Measurements from ENCODE around the gene CNTN4. TPM values are rescaled to one million over a fixed set of nuclear protein-coding genes. Genes with fewer than 3 reads are reported as not detected.

The CNTN4 gene
- total RNA-seq, 1 donor from 2014 or later: 23.0 TPM

DNA sequence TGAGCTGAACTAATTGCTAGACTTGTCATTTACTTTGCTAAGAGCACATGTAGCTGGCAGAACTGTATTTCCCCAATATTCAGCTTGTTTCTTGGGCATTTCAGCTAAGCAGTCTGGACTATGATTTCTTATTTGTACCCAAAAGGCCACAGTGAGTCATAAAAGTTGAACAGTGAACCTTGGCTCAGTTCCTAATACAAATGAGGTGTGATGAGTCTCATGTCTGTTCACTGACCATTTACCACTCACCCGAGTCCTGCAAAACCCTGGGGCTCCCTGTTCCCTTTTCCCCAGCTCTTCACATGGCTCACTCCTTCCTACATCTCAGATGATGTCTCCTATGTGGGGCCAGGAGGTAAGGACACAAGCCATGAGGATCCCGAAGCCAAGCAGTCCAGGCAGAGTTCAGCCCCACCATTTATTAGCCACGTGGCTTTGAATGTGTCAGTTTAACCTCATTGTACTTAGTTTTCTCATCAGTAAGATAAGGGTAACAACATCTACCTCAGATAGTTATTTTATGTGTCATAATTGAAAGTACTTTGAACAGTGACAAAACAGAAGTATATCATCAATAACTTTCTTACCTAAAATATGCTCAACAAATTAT is 772.2 kb downstream of the CNTN4 start:
- DNase-seq: no peak
- Mint-ChIP-seq H3K4me1 (ENCODE audit: low read depth, unreplicated experiment) (peaks cover 9% of the 10 kb centered on the region), H3K36me3 (ENCODE audit: unreplicated experiment) (no peaks in the 10 kb centered on the region), H3K9me3 (ENCODE audit: unreplicated experiment) (no peaks in the 10 kb centered on the region), H3K4me3 (ENCODE audit: unreplicated experiment) (no peak overlapping the region), H3K27me3 (ENCODE audit: unreplicated experiment) (peaks cover 3% of the 10 kb centered on the region), H3K27ac (ENCODE audit: unreplicated experiment) (no peak overlapping the region)
- TF ChIP-seq, protein P1, sequence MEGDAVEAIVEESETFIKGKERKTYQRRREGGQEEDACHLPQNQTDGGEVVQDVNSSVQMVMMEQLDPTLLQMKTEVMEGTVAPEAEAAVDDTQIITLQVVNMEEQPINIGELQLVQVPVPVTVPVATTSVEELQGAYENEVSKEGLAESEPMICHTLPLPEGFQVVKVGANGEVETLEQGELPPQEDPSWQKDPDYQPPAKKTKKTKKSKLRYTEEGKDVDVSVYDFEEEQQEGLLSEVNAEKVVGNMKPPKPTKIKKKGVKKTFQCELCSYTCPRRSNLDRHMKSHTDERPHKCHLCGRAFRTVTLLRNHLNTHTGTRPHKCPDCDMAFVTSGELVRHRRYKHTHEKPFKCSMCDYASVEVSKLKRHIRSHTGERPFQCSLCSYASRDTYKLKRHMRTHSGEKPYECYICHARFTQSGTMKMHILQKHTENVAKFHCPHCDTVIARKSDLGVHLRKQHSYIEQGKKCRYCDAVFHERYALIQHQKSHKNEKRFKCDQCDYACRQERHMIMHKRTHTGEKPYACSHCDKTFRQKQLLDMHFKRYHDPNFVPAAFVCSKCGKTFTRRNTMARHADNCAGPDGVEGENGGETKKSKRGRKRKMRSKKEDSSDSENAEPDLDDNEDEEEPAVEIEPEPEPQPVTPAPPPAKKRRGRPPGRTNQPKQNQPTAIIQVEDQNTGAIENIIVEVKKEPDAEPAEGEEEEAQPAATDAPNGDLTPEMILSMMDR (IDR thresholded peaks at IDR 0.05; ENCODE audit: partially characterized antibody, unreplicated experiment): no peak

DNA sequence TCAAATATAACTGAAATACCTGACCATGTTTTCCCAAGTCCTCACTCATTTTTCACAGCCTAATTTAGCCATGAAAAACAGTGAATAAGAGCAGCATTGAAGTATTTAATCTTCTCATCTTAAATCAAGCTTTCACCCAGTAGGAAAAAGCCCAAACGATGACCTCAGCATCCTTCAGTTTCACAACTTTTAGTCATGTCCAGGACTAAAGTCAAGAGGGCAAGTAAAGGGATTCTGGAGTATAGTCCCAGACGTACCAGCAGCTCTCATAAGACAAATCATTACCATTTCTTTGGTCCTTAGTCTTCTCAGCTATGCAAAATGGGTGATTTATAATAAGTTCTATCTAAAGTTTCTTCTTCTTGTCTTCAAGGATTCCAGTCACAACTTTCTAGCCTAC is 774.2 kb downstream of the CNTN4 start:
- H3K9me3 Mint-ChIP-seq (ENCODE audit: unreplicated experiment): no peaks in the 10 kb centered on the region
- no peak overlapping the region for H3K4me3 Mint-ChIP-seq (ENCODE audit: unreplicated experiment)
- DNase-seq: no peak
- H3K27me3 Mint-ChIP-seq (ENCODE audit: unreplicated experiment): no peaks in the 10 kb centered on the region
- H3K27ac Mint-ChIP-seq (ENCODE audit: unreplicated experiment): no peak overlapping the region
- no peaks in the 10 kb centered on the region for H3K36me3 Mint-ChIP-seq (ENCODE audit: unreplicated experiment)
- TF ChIP-seq, protein P1 (IDR thresholded peaks at IDR 0.05; ENCODE audit: partially characterized antibody, unreplicated experiment): no peak
- peaks cover 9% of the 10 kb centered on the region for H3K4me1 Mint-ChIP-seq (ENCODE audit: low read depth, unreplicated experiment)

DNA sequence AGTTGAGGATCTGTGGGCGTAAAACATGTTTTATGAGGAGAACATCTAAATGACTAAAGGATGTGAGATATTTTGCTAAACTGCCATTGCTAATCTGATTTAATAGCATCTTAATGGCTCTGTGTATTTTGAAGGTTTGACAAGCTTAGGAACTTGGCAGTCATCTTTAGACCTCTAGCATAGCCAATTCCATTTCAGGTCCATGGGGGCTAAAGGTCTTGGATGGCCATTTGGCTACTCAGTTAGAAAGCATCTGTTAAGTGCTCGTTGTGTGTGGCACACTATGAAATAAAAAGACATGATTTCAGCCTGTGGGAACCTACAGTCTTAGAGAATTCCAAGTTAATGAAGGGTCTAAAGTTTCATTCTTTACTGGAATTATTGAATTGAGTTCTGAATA is 775.3 kb downstream of the CNTN4 start:
- TF ChIP-seq, protein P1 (IDR thresholded peaks at IDR 0.05; ENCODE audit: partially characterized antibody, unreplicated experiment): no peak
- Mint-ChIP-seq H3K27me3 (ENCODE audit: unreplicated experiment) (no peaks in the 10 kb centered on the region), H3K27ac (ENCODE audit: unreplicated experiment) (no peak overlapping the region), H3K36me3 (ENCODE audit: unreplicated experiment) (no peaks in the 10 kb centered on the region), H3K4me1 (ENCODE audit: low read depth, unreplicated experiment) (peaks cover 9% of the 10 kb centered on the region), H3K9me3 (ENCODE audit: unreplicated experiment) (no peaks in the 10 kb centered on the region), H3K4me3 (ENCODE audit: unreplicated experiment) (no peak overlapping the region)
- DNase-seq: no peak

DNA sequence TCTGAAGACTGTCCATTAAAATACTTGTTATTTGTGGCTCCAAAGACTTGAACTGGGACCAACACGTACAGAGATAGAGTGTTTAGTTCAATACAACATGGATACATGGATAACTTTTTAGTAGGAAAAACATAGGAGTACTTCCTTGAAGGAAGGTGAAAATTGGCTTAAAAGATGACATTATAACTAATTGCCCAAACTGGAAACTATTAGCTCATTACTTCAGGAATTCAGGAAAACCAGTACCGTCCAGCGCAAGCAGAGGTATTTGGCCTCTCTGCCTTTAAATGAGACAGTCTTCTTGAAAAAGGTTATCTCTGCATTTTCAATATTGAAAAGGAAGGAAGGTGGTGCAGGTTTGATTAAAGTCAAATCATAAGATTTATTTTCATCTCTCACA is 777.0 kb downstream of the CNTN4 start:
- Mint-ChIP-seq H3K27me3 (ENCODE audit: unreplicated experiment) (no peaks in the 10 kb centered on the region), H3K27ac (ENCODE audit: unreplicated experiment) (no peak overlapping the region), H3K9me3 (ENCODE audit: unreplicated experiment) (no peaks in the 10 kb centered on the region), H3K4me3 (ENCODE audit: unreplicated experiment) (no peak overlapping the region), H3K4me1 (ENCODE audit: low read depth, unreplicated experiment) (peaks cover 9% of the 10 kb centered on the region), H3K36me3 (ENCODE audit: unreplicated experiment) (no peaks in the 10 kb centered on the region)
- DNase-seq: no peak
- TF ChIP-seq, protein P1 (IDR thresholded peaks at IDR 0.05; ENCODE audit: partially characterized antibody, unreplicated experiment): no peak

DNA sequence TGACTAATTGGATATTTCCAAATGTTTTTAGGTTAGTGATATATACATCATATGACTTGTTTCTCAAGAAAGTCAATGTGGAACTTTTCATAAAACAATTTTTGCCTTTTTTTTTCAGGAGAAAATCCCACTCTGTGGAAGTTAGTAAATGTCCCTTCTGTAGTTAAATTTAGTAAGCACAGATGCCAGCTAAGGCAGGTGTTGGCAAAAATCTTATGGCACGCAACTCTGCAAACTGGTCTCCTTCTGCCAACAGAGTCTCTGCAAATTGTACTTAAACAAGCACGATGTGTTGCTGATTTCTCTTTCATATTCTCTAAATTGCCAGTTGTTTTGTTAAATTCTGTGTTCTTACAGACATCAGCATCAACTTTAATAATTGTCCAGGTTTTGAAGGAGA is 777.7 kb downstream of the CNTN4 start:
- H3K27ac Mint-ChIP-seq (ENCODE audit: unreplicated experiment): no peak overlapping the region
- DNase-seq: no peak
- no peak overlapping the region for H3K4me3 Mint-ChIP-seq (ENCODE audit: unreplicated experiment)
- TF ChIP-seq, protein P1 (IDR thresholded peaks at IDR 0.05; ENCODE audit: partially characterized antibody, unreplicated experiment): no peak
- no peaks in the 10 kb centered on the region for H3K9me3 Mint-ChIP-seq (ENCODE audit: unreplicated experiment)
- no peaks in the 10 kb centered on the region for H3K27me3 Mint-ChIP-seq (ENCODE audit: unreplicated experiment)
- no peaks in the 10 kb centered on the region for H3K36me3 Mint-ChIP-seq (ENCODE audit: unreplicated experiment)
- H3K4me1 Mint-ChIP-seq (ENCODE audit: low read depth, unreplicated experiment): peaks cover 9% of the 10 kb centered on the region
